Osteocyte (in vitro differentiated cells): ENCODE measurements around the gene PREX1. TPM values are rescaled to one million over a fixed set of nuclear protein-coding genes. Genes with fewer than 3 reads are reported as not detected.

ENCODE experiments used
- DNase-seq: peaks from one replicate; pipeline ENCODE4 v3.0.0; 2021; ENCODE audit warnings: mixed read lengths; ENCODE audit not compliant: unreplicated experiment; ENCODE audit errors: extremely low spot score
- H3K27ac Mint-ChIP-seq: one replicate; pipeline ENCODE4 v1.8.0; 2021; ENCODE audit warnings: mild to moderate bottlenecking, mixed read lengths; ENCODE audit not compliant: unreplicated experiment
- H3K27me3 Mint-ChIP-seq: one replicate; pipeline ENCODE4 v1.8.0; 2021; ENCODE audit warnings: mixed read lengths; ENCODE audit not compliant: unreplicated experiment
- H3K36me3 Mint-ChIP-seq: one replicate; pipeline ENCODE4 v1.8.0; 2021; ENCODE audit warnings: mixed read lengths; ENCODE audit not compliant: unreplicated experiment
- H3K4me1 Mint-ChIP-seq: one replicate; pipeline ENCODE4 v1.8.0; 2021; ENCODE audit warnings: mixed read lengths; ENCODE audit not compliant: unreplicated experiment
- H3K4me3 Mint-ChIP-seq: one replicate; pipeline ENCODE4 v1.8.0; 2021; ENCODE audit warnings: mild to moderate bottlenecking, moderate library complexity, mixed read lengths; ENCODE audit not compliant: unreplicated experiment
- H3K9me3 Mint-ChIP-seq: one replicate; pipeline ENCODE4 v1.8.0; 2021; ENCODE audit warnings: mixed read lengths; ENCODE audit not compliant: unreplicated experiment
- CTCF ChIP-seq: fragments of 200-600 bp; sonication (generic); IDR thresholded peaks from 2 replicates; pipeline ENCODE4 v1.5.0; 2021; ENCODE audit warnings: antibody characterized with exemption, mild to moderate bottlenecking, moderate library complexity
- total RNA-seq: library from RNA; stranded (reverse); gene quantifications from 2 replicates; pipeline ENCODE4 v1.2.1, GENCODE V29; 2021

The PREX1 gene
- total RNA-seq, 1 donor from 2014 or later: 24.2 TPM

GRCh38 chr20:48669946-48670605 is 157.7 kb downstream of the PREX1 start:
- TF ChIP-seq CTCF: no peak
- H3K27me3 Mint-ChIP-seq: no peaks in the 10 kb centered on the region
- H3K27ac Mint-ChIP-seq: no peak overlapping the region
- no peaks in the 10 kb centered on the region for H3K9me3 Mint-ChIP-seq
- H3K4me3 Mint-ChIP-seq: no peak overlapping the region
- peaks cover 23% of the 10 kb centered on the region for H3K4me1 Mint-ChIP-seq
- peaks cover 12% of the 10 kb centered on the region for H3K36me3 Mint-ChIP-seq
- DNase-seq: no peak

- H3K4me3 Mint-ChIP-seq: no peak overlapping the region
- no peaks in the 10 kb centered on the region for H3K9me3 Mint-ChIP-seq
- TF ChIP-seq CTCF: no peak
- peaks cover 19% of the 10 kb centered on the region for H3K4me1 Mint-ChIP-seq
- peaks cover 15% of the 10 kb centered on the region for H3K36me3 Mint-ChIP-seq
- H3K27me3 Mint-ChIP-seq: no peaks in the 10 kb centered on the region
- peak overlapping the region; percentile 41 for H3K27ac Mint-ChIP-seq
- no peak for DNase-seq
Measured at GRCh38 chr20:48668451-48668946, 159.3 kb downstream of the PREX1 start.

GRCh38 chr20:48667889-48668413 is 159.8 kb downstream of the PREX1 start:
- Mint-ChIP-seq H3K4me1 (peaks cover 21% of the 10 kb centered on the region), H3K36me3 (peaks cover 18% of the 10 kb centered on the region), H3K27me3 (no peaks in the 10 kb centered on the region), H3K4me3 (no peak overlapping the region), H3K27ac (peak overlapping the region; percentile 41), H3K9me3 (no peaks in the 10 kb centered on the region)
- no peak for DNase-seq
- no peak for TF ChIP-seq CTCF

GRCh38 chr20:48667481-48667880 is 160.3 kb downstream of the PREX1 start:
- H3K27ac Mint-ChIP-seq: no peak overlapping the region
- H3K4me3 Mint-ChIP-seq: no peak overlapping the region
- peaks cover 25% of the 10 kb centered on the region for H3K4me1 Mint-ChIP-seq
- H3K27me3 Mint-ChIP-seq: no peaks in the 10 kb centered on the region
- no peak for DNase-seq
- H3K9me3 Mint-ChIP-seq: no peaks in the 10 kb centered on the region
- TF ChIP-seq CTCF: no peak
- peaks cover 18% of the 10 kb centered on the region for H3K36me3 Mint-ChIP-seq

GRCh38 chr20:48665785-48666184 is 162.0 kb downstream of the PREX1 start:
- no peak for TF ChIP-seq CTCF
- H3K4me3 Mint-ChIP-seq: no peak overlapping the region
- DNase-seq: no peak
- H3K27ac Mint-ChIP-seq: no peak overlapping the region
- peaks cover 18% of the 10 kb centered on the region for H3K36me3 Mint-ChIP-seq
- H3K27me3 Mint-ChIP-seq: no peaks in the 10 kb centered on the region
- peaks cover 31% of the 10 kb centered on the region for H3K4me1 Mint-ChIP-seq
- no peaks in the 10 kb centered on the region for H3K9me3 Mint-ChIP-seq
